Hematopoietic multipotent progenitor cell (in vitro differentiated cells): ENCODE data around the gene DCBLD1. TPM values are rescaled to one million over a fixed set of nuclear protein-coding genes. Genes with fewer than 3 reads are reported as not detected.

ENCODE experiments used
- DNase-seq, 3 donors: peaks; one replicate each; pipeline ENCODE4 v3.0.0-alpha.2; 2011 to 2015; ENCODE audit warnings: low read depth in 2 of 3, low spot score in 2 of 3
- total RNA-seq: library from RNA; depleted of rRNA; stranded (reverse); fragments of >200 nt; gene quantifications from one replicate; pipeline ENCODE4 v1.2.3, GENCODE V29; 2012

DCBLD1 gene
- total RNA-seq, 1 donor, result 0.81 TPM

GRCh38 chr6:117552618-117553017, 70.1 kb downstream of the DCBLD1 start:
- no peak for DNase-seq

- no peak for DNase-seq
Measured at GRCh38 chr6:117553142-117553541, 70.7 kb downstream of the DCBLD1 start.

- DNase-seq, result no peak
Measured at GRCh38 chr6:117555262-117555849, 72.9 kb downstream of the DCBLD1 start.

GRCh38 chr6:117555882-117556498, 73.5 kb downstream of the DCBLD1 start:
- peak; percentile 28 to 70 (median 44) for DNase-seq

DNA sequence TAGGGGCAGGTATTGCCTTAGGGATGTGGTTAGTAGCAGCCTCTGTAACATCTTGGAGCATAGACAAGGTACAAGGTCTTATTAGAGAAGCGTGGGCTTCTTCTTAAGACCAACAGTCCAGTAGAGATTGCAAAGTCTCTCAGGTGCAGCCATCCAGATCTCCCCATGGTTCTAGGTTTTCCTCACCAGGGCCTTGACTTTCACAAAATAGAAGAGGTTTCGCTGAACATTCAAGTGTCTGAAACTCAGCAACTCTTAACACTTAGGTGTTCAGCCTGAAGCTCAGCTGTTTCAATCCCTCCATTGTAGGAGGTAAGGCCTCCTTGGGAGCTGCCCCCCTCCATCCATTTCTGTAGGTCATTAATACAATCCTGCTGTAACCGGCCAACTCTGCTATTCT, 75.5 kb downstream of the DCBLD1 start:
- DNase-seq, result no peak

DNA sequence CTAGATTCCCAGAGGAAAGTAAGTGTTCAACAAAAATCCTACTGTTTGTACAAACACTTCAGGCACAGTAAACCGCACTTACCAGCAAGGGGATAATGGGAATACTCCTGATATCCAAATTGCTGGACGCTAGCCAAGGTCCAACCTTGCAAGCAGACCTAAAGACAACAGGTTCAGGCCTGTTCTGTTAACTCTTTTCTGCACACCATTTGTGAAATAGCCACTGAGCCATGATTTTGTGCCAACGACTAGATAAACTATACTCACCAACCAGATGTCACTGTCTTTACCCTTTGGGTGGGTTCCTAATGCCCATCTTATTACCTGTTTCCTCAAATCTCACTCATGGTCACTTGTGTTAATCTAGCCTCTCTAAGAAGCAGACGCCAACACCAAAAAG, 76.3 kb downstream of the DCBLD1 start:
- no peak for DNase-seq

- DNase-seq, result no peak
Measured at GRCh38 chr6:117559299-117559698, 76.8 kb downstream of the DCBLD1 start.

DNA sequence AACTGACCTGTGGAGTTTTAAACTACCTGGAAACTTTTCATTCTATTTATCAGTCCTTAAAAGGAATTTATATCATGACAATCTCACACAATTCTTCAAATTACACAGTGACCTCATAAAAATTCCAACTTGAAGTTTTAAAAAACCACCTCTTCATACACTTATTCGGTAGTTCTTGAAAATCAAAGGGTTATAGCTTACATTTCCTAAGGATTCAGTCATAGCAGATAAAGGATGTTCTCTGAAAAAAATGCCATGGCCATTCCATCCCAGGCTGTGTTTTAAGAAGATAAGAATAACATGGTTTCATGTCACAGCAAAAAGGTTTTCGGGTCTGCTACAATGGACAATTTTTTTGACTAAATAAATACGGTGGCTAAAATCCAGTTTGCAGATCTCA, 78.7 kb downstream of the DCBLD1 start:
- no peak for DNase-seq

- DNase-seq, result no peak
Measured at GRCh38 chr6:117564681-117565080, 82.2 kb downstream of the DCBLD1 start.

- no peak for DNase-seq
Measured at GRCh38 chr6:117568247-117568646, 85.8 kb downstream of the DCBLD1 start.

DNA sequence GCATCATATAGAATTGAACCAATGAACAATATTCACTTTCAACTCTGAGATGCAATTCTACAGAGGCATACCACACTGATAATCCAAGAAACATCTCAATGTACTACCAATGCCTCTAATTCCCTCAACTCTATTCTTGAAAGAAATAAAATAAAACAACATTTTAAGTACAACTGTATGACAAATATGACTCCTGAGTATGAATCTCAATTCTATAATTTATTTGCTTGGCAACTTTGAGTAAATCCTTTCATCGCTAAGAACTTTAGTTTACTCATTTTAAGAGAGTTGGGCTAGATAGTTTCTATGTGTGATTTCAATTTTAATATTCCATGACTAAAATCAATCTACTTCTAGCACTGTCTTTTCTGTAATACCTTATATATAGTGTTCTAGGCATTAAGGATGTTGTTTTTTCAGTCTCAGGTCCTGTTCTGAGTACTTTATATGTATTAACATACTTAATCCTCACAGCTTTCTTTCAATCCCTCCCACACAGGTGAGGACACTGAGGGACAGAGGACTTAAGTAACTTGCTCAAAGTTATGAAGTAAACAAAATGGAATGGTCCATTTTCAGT, 86.4 kb downstream of the DCBLD1 start:
- DNase-seq, result no peak

- no peak for DNase-seq
Measured at GRCh38 chr6:117573006-117573680, 90.7 kb downstream of the DCBLD1 start.

DNA sequence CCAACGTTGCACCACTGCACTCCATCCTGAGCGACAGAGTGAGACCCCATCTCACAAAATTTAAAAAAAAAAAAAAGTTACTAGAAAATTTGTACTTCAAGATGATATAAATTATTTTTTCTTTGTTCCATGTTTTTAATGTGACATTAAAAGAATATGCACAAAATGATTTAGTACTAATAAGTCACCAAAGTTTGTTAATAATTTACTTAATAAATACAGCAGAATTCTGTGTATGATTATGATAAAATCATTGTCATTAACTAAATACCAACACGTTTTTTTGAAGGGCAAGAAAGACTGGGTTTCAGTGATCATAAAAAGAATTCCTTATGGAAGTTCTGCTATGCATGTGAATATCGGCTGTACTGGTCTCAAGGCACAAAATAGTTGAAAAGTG, 91.7 kb downstream of the DCBLD1 start:
- no peak for DNase-seq

DNA sequence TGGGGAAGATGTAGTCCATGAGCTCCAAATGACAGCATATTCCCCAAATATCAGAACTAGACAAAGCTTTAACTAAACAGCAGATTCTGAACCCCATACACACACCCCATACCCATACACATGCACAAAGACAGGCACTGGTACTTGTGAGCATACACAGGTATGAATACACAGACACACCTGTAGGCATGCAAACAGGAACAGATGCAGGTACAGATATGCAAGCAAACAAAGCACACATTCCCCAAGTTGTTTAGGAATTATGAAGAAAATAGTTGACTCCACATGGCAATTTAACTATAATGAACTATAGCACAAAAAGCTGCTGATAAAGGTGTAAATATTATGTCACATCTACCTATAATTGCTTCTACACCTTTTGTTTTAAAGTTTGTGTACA, 103.2 kb downstream of the DCBLD1 start:
- DNase-seq, result no peak

GRCh38 chr6:117590447-117590846, 108.0 kb downstream of the DCBLD1 start:
- no peak for DNase-seq

GRCh38 chr6:117591405-117591804, 108.9 kb downstream of the DCBLD1 start:
- DNase-seq, result no peak

DNA sequence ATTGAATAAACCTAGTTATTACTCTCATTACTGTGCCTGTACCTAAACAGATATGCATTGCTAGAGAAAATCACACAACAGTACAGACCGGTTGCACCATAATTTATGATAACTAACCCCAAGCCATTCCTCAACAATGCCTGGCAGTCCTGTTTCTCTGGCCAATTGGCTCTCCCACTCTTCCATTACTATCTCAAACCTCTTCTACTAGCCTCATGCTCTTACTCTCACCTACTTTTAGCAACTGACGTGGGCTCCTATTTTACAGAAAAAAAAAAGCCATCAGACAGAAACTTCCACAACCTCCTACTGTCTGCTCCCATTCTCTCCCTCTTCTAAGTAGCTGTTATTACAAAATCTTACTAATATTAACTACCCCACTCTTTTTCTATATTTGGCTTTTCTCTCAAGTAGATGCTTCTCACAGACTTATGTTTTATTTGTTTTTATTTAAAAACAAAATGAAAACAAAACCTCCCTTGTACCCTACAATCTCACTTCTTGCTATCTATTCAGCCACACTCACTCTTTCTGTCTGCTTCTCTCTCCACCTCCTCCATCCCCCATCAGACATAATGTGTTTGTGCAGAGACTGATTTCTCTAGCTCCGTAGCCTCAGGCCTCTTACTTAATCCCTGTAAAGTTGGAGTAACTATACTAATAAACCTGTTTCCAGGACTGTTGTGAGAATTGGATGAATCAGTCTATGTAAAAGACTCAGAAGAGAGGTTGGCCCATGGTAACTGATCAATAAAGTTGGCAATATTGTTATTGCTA, 110.7 kb downstream of the DCBLD1 start:
- DNase-seq, result no peak

DNA sequence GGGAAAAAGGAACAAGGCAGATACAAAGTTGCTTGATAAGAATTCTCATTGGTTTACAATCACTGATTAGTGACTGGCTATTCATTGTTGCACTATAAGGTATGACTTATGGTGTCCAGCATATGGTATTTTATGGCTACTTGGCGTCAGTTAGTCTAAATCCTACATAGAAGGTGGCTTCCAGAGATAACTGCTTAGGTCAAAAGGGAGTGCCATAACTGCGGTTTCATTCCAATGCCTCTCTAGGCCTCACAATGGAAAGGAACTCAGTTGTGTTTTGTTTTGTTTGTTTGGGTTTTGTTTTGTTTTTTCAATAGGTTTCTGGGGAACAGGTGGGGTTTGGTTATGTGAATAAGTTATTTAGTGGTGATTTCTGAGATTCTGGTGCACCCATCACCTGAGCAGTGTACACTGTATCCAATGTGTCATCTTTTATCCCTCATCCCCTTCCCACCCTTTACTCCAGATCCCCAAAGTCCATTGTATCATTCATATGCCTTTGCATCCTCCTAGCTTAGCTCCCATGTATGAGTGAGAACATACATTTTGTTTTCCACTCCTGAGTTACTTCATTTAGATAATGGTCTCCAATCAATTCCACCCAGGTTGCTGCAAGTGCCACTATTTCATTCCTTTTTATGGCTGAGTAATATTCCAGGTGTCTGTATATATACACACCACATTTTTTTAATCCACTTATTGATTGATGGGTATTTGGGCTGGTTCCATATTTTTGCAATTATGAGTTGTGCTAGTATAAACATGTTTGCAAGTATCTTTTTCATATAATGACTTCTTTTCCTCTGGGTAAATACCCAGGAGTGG, 112.8 kb downstream of the DCBLD1 start:
- DNase-seq, result no peak

- DNase-seq, result no peak
Measured at GRCh38 chr6:117597755-117598154, 115.3 kb downstream of the DCBLD1 start.
